Adrenal gland (tissue), 5 donors: ENCODE measurements around the gene SDF4.

Experiments
- CTCF ChIP-seq, 6 experiments: fragments of 450-650 bp in 4 of 6; fragments of 200-600 bp in 2 of 6; sonication (generic) in 1 of 6; IDR thresholded peaks; 1 replicate in 5 of 6; 2 replicates in 1 of 6; pipeline versions ENCODE4 v1.5.1 to v1.8.0; 2016 to 2021; ENCODE audit warnings: antibody characterized with exemption in 6 of 6, mild to moderate bottlenecking in 2 of 6, moderate library complexity in 1 of 6
- POLR2A ChIP-seq, 2 donors: fragments of 450-650 bp; IDR thresholded peaks; one replicate each; pipeline ENCODE4 v1.6.1; 2017; ENCODE audit warnings: antibody characterized with exemption in 2 of 2, mild to moderate bottlenecking in 2 of 2, moderate library complexity in 1 of 2
- donor health status: DM: no; HTN: no; CAD: no.

GRCh38 chr1:1272341-1273208 lies 40.8 kb upstream of the SDF4 start:
- TF ChIP-seq POLR2A (IDR thresholded peaks at IDR 0.05) (no peak), CTCF (IDR thresholded peaks at IDR 0.05) (no peak)
